Forelimb muscle (tissue), 1 donor: ENCODE results near the gene SYNGR3. TPM values are rescaled to one million over a fixed set of nuclear protein-coding genes. Genes with fewer than 3 reads are reported as not detected.
"Not testable (repeated sequence)": the region's sequence is repeated elsewhere in the genome, so short reads cannot be mapped to it uniquely, and the experiment has no call there.

ENCODE experiments used
- DNase-seq: peaks from one replicate; pipeline ENCODE4 v3.0.0-alpha.2; 2013; ENCODE audit warnings: low read depth
- polyA plus RNA-seq: library from polyadenylated mRNA; unstranded; fragments of 120-200 nt; gene quantifications from one replicate; pipeline ENCODE4 v1.2.1, GENCODE V29; 2013; ENCODE audit not compliant: insufficient read length

The SYNGR3 gene
- polyA plus RNA-seq, 1 donor: 1.4 TPM

DNA sequence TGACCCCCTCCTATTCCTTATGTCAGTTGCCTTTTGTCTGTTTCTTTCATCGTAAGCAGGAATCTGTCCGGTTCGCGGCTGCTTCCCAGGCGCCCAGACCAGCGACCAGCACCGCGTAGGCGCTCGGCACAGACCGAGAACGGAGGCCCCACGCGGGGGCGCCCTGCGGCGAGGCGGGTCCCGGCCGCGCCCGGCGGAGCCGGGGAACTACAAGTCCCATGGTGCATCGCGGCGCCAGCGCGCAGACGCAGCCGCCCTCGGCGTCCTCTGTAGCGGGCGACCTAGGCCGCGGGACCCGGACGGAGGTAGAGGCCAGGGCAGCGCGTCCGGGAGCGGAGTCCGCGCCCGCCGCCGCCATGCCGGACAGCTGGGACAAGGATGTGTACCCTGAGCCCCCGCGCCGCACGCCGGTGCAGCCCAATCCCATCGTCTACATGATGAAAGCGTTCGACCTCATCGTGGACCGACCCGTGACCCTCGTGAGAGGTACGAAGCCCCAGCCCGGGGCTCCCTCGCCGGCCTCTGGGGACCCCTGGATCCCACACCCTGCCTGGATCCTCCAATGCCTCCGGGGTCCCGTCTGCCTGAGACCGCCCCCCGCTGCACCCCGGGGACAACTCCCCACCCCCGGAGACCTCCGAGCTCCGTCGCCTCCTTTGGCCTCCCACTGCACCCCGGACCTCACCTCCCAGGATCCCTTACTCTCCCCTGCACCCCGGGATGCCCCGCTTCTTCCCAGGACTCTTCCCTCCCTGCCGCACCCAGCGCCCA lies 30.3 kb upstream of the SYNGR3 start, which contains the start of gene NDUFB10:
Gene NDUFB10, plus strand, starts transcription at position 270 of the 771 bp plus-strand sequence. Its CDS starts 87 bp downstream, at position 357.
- DNase-seq: peak; percentile 84

DNA sequence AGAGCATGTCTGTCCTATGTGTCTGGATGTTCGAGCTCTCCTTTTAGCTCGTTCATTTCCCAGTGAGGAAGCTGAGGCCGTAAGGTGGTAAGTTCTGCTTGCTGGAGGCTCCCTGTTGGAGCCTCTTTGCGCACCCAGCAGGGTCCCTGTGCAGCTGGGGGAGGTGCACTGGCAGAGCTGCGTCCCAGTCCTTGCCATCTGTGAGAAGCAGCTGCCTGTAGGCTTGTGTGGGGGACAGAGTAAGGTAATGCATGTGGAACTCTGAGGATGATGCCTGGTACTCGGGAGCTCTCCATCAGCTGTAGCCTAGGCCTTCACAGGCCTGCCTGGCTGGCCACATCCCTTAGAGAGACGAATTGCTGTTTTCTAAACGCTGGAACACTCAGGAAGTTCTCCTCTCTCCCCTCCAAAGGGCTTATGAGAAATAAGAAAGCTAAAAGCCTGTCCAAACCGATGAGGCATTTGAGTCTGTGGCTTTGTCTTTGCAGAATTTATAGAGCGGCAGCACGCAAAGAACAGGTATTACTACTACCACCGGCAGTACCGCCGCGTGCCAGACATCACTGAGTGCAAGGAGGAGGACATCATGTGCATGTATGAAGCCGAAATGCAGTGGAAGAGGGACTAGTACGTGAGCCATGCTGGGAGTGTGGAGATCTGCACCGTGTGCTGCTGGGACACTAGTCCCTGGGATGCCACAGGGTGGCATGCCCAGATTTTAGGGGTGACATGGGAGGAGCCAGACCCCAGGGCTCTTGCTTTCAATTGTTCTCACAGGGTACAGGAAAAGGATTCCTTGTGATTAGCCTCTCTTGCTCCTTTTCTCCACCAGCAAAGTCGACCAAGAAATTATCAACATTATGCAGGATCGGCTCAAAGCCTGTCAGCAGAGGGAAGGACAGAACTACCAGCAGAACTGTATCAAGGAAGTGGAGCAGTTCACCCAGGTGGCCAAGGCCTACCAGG lies 28.8 kb upstream of the SYNGR3 start:
- DNase-seq: no peak

DNA sequence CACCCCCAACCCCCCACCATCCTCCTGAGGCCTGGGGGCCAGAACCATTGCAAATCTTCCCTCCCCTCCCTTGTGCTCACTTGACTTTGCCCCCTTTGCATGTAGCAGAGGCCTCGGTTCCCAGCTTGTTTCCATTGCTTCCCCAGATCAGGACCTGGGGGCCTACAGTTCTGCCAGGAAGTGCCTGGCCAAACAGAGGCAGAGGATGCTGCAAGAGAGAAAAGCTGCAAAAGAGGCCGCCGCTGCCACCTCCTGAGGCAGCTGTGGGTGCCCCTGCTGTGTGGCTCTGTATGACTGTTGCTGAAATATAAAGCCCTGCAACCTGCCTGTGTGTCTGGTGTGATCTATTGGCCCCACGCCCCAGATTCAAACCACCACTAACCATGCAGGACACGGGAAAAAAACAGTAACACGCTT lies 28.1 kb upstream of the SYNGR3 start:
- DNase-seq: no peak

DNA sequence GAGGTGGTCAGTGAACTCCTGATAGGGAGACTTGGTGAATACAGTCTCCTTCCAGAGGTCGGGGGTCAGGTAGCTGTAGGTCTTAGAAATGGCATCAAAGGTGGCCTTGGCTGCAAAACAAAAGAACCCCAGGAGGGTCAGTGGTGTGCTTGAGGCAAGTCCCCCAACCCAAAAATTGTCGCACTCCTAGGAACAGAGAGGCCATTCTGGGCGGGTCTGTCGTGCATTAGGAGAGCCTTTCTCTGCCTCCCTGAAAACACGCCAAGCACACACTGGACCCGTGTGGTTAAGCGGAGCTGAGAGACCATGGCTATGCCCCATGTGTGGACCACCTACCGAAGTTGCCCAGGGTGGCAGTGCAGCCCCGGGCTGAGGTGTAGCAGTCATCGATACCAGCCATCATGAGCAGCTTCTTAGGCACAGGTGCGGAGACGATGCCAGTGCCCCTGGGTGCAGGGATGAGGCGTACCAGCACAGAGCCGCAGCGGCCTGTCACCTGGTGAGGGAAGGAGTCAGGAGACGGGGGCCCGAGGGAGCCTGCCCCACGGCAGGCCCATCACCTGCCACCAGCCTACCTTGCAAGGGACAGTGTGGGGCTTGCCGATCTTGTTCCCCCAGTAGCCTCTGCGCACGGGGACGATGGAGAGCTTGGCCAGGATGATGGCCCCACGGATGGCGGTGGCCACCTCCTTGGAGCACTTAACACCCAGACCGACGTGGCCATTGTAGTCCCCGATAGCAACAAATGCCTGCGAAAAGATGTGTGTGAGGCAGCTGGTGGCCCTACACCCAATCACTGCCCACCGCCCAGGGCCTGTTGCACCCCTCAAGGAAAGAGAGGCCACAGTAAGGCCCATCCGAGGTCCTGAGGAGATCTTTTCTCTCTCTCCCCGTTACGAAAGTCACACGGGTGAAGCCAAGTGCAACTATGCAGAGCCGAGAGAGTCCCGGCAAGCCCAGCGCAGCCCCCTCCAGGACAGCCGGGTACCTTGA lies 27.3 kb upstream of the SYNGR3 start:
- not testable (repeated sequence) for DNase-seq

DNA sequence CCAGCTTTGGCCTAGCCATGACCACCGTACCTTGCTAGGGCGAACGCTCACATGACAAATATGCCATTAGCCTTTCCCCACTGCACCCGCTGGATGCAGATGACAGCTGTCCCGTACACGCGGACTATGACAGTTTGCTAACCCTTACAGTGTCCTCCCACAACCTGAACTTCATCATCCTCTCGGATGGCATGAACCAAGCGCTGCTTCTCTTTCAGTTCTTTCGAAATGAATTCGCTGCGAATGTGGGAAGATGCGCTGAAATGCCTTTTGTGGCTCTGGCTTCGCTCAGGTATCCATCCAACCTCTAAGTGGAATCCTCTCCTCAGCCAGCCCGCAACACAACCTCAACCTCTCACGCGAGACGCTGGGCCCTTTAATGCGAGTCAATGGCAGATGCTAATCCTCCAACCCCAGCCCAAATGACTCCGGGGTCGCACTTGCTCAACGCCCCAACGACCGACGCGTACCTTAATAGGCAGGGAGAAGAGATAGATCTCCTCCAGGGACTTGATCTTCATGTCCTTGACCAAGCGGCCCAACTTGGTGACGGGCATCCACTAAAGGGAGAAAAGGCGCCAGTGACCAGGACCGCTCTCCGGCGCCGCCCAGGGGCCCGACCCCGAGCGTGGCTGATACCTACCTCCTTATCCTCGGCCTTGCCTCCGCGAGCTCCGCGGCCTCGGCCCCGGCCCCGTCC lies 25.8 kb upstream of the SYNGR3 start:
- no peak for DNase-seq

DNA sequence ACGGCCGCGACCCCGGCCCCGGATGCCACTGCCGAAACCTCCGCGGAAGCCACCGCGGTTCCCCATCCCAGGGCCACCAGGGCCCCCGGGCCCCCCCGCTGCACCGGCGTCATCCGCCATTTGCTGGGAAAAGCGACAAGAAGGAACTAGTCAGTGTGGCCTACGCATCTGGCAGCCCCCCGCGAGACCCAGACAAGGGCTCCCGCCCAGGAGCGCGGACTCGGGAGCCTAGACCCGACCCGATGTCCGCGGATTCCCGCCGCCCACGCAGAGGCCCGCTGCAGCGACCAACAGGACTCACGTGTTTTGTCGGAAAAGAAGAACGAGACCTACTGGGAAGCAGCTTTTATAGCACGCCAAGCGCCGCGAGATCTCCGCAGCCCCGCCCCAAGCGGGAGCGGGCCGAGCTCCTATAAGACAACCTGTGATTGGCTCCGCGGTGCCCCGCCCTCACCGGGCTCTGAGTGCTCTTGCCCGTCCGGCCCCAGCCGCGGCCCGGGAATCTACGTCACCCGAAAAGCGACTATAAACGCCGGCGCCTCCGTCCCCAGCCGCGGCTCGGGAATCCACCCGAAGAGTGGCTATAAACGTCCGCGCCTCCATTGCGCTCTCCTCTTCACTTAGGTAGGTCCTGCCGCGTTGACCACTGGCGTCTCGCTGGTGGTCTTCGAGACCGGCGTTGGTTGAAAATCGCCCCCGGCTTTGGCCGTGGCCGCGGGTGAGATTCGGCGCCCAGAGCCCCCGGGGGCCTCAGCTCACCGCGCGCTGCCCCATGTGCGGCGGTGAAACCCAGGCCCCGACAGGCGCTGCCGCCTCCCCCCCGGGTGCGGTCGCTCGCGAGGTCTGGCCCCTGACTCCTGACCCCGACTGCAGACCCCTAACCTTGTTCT lies 25.0 kb upstream of the SYNGR3 start, which contains the start of gene RPS2:
Gene RPS2, minus strand, starts transcription at position 321 of the 890 bp plus-strand sequence. Its CDS starts 201 bp downstream, at position 120.
- peak; percentile 96 for DNase-seq

DNA sequence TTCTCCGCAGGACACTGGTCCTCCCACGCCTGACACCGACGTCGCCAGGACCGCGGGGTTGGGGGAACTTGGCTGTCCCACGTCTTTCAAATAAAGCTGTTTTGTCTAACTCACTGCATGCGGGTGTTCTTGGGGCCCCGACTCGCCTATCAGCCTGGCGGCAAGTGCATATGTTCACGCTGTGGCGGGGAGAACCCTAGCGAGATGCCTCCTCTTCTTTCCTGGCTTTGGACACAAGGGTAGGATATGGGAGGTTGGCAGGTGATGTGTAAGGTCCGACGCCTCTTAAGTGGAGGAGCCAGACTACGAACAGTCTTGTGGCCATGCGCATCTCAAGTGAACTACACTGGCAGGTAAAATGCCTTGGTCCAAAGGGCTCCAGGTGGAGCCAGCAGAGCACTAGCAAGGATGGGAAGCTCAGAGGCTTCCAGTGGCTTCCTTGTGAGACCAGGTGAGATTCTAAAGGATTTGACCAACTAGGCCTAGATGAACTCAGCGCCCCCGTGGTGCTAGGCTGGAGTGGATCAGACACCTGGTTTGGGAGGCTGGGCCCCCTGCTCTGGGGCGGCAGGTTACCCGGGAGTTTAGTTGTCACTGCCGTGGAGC lies 24.3 kb upstream of the SYNGR3 start:
- no peak for DNase-seq

DNA sequence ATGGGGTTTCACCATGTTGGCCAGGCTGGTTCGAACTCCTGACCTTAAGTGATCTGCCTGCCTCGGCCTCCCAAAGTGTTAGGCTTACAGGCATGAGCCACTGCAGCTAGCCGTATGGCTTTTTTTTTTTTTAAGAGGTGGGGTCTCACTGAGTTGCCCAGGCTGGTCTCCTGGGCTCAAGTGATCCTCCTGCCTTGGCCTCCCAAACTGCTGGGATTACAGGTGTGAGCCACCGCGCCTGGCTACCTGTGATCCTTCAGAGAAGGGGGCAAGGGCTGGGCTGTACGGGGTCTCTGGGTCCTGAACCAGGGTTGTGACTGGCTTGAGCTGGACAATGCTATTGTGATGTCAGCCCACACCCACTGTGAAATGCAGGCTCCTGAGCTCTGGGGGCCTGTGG lies 23.3 kb upstream of the SYNGR3 start, which contains the start of gene RNF151:
Gene RNF151, plus strand, starts transcription at position 397 of the 400 bp plus-strand sequence. CDS start 26 bp downstream, outside the sequence.
- no peak for DNase-seq

DNA sequence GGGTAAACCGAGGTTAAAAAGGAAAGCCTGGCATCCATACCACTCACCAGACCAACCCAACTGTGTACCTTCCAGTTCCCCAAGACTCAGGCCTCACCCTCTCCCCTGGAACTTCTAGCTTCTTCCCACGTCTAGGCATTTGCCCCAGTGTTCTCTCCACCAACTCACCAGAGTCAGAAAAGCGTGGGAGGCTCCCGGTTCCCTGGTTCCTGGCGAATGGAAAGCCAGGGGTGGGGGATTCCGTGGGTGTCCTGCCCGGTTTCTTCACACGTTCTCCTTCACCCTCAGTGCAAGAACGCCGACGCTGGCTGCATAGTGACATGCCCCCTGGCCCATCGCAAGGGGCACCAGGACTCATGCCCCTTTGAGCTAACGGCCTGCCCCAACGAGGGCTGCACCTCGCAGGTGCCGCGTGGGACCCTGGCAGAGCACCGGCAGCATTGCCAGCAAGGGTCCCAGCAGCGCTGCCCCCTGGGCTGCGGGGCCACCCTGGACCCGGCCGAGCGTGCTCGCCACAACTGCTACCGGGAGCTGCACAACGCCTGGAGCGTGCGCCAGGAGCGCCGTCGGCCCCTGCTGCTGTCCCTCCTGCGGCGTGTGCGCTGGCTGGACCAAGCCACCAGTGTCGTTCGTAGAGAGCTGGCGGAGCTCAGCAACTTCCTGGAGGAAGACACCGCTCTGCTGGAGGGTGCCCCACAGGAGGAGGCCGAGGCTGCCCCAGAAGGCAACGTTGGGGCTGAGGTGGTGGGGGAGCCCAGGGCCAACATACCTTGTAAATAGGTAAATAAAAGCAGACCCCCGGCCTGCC lies 21.4 kb upstream of the SYNGR3 start:
- DNase-seq: no peak

DNA sequence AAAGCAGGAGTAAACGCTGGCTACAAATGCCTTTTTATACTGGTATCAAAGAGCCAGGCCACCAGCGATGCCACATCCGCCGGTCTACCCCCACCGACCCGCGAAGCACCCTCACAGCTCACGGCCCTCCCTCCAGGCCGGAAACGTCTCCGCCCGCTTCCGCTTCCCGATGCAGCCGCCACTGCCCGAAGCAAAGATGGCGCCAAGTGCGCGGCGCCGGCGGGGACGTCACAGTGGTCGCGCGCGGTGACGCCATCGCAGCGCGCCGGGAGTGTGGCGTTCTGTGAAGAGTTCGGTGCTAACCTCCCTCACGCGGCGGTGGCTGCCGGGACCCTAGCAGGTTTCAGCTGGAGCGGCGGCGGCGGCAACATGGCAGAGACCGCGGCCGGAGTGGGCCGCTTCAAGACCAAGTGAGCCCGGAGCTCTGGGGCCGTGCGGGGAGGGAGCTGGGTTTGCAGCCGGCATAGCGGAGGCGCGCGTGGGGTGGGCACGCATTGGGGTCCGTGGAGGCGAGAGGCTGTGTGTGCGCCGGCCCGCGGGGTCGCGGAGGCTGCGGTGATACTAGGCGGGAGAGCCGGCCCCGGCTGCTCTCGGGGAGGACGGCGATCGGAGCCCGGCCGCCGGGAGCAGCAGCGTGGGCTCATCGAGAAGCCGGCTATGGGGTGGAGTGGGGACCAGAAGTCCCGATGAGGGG lies 17.8 kb upstream of the SYNGR3 start, which contains the start of gene TBL3:
Gene TBL3, plus strand, starts transcription at position 258 of the 694 bp plus-strand sequence. Its CDS starts 112 bp downstream, at position 370.
- peak; percentile 74 for DNase-seq

DNA sequence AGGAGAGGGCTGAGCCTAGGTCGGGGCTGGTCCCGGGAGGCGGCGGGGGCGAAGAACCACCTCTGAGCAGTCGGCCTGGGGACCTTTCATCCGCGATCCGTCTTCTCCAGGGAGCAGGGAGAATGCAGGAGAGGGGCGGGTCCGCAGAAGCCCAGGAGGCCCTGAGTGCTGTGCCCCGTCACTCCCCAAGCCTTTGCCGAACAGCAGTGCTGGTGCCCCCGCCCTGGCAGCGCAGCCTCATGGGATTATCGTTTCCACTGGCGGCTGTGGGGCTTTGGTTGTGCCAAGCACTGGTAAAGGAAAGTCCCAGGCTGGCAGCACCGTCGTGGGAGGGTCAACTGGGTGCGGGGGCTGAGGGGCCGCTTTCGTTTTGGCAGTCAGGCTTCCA lies 17.3 kb upstream of the SYNGR3 start:
- no peak for DNase-seq

DNA sequence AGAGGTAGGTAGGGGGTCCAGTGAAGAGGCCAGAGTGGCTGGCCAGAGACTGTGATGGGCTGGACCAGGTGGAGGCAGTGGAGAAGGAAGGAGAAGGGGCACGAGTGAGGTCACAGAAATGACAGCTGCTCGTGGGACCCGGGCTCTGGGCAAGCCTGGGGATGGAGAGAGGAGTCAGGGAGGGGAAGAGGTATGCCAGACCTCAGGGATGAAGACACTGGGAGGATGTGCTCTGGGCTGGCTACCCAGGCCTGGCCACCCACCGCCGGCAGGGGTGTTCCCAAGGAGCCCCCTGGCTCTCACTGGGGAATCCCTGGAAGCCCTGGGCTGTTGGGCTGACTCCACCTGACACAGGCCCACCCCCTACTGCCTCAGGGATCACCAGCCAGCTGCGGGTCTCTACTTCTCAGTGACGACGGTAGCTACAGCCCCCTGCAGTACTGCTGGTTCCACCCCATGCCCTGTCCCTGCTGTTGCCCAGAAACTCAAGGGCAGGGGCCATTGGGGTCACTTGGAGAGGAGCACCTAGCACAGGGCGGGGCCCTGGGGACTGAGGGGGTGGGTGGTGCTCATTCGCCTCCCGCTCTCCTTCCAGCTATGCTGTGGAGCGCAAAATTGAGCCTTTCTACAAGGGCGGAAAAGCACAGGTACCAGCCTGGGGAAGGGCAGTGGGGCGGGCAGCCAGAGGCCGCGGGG lies 16.2 kb upstream of the SYNGR3 start:
- DNase-seq: no peak

DNA sequence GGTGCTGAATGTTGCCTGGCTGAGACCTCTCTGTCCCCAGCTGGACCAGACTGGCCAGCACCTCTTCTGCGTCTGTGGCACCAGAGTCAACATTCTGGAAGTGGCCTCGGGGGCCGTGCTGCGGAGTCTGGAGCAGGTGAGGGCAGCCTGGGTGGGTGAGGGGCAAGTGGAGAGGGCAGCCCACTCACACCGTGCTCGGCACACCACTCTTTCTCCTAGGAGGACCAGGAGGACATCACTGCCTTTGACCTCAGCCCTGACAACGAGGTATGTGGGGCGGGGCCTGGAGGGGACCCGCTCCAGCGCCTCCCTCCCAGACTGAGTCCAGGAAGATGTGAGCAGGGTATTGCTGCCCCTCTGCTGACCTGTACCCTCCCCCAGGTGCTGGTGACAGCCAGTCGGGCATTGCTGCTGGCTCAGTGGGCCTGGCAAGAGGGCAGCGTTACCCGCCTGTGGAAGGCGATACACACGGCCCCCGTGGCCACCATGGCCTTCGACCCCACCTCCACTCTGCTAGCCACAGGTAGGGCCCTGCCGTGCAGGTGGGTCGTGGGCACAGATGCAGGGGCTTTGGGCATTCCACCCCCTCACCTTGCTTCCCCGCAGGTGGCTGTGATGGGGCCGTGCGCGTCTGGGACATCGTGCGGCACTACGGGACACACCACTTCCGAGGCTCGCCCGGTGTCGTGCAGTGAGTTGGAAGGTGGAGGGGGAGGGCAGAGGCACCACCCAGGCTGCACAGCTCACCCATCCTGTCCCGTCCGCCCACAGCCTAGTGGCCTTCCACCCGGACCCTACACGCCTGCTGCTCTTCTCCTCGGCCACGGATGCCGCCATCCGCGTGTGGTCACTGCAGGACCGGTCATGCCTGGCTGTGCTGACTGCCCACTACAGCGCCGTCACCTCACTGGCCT lies 15.4 kb upstream of the SYNGR3 start:
- DNase-seq: no peak

DNA sequence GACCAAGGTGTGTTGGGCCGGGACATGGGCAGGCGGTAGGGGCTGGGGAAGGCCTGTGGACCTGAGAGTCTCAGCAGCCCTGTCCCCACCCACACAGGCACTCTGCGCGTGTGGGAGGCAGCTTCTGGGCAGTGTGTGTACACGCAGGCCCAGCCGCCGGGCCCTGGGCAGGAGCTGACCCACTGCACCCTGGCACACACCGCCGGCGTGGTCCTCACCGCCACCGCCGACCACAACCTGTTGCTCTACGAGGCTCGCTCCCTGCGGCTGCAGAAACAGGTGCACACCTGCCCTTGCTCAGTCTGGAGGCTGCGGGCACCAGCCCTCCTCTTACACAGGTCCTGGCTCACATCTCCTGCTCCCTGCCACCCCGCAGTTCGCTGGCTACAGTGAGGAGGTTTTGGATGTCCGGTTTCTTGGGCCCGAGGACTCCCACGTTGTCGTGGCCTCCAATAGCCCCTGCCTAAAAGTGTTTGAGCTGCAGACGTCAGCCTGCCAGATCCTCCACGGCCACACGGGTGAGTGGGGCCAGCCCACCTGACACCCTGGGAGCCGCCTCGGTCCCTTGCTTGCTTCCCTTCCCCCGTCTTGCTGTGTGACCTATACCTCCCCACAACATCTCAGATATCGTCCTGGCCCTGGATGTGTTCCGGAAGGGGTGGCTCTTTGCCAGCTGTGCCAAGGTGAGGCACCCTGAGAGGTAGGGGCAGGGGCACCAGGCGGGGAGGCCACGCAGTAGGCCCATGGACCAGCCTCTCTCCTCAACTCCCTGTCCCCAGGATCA lies 14.1 kb upstream of the SYNGR3 start:
- no peak for DNase-seq

DNA sequence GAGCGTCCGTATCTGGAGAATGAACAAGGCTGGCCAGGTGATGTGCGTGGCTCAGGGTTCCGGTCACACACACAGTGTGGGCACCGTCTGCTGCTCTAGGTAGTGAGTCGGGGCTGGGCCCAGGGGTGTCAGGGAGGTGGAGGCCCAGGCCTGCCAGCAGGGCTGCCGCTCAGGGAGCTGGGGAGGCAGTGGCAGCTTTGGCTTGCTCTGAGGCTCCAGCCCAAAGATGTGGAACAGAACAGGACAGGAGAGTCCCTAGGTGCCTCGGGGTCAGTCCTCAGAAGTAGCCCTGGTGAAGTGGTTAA lies 13.6 kb upstream of the SYNGR3 start:
- no peak for DNase-seq
